Suppressor macrophage (primary cell): ENCODE results near the gene C15orf40.
A peak's percentile ranks its signal among the peaks of the same experiment; 100 is the strongest.
"Not testable (repeated sequence)": the region's sequence is repeated elsewhere in the genome, so short reads cannot be mapped to it uniquely, and the experiment has no call there.

Source experiments
- DNase-seq, 4 experiments: peaks; one replicate each; pipeline ENCODE4 v3.0.0-alpha.2; 2020 to 2022

Gene C15orf40

GRCh38 chr15:82951472-82952157 lies 59.8 kb downstream of the C15orf40 start:
- peak in 2 of 4 experiments; percentile 18 to 36 for DNase-seq

- DNase-seq = no peak
Observed at GRCh38 chr15:82950746-82951370, 60.6 kb downstream of the C15orf40 start.

- no peak for DNase-seq
Observed at GRCh38 chr15:82950295-82950694, 61.1 kb downstream of the C15orf40 start.

- DNase-seq = no peak
Observed at GRCh38 chr15:82946155-82946701, 65.2 kb downstream of the C15orf40 start.

- DNase-seq = peak in 2 of 4 experiments; percentile 34 to 57
Observed at GRCh38 chr15:82945326-82945725, 66.1 kb downstream of the C15orf40 start.

GRCh38 chr15:82944821-82945220 lies 66.6 kb downstream of the C15orf40 start:
- peak; percentile 21 to 71 (median 34) for DNase-seq

- DNase-seq = no peak
Observed at GRCh38 chr15:82944056-82944455, 67.4 kb downstream of the C15orf40 start.

GRCh38 chr15:82943176-82943575 lies 68.3 kb downstream of the C15orf40 start:
- no peak for DNase-seq

GRCh38 chr15:82942691-82943090 lies 68.7 kb downstream of the C15orf40 start:
- no peak for DNase-seq

GRCh38 chr15:82939678-82940077 lies 71.8 kb downstream of the C15orf40 start:
- not testable (repeated sequence) for DNase-seq
